DMS114 treated with DMSO at 0.1 percent for 48 hours (cell line): Measurements from ENCODE around the gene C9.
"Not testable (repeated sequence)": the region's sequence is repeated elsewhere in the genome, so short reads cannot be mapped to it uniquely, and the experiment has no call there.

Source experiments
- DNase-seq: peaks from one replicate; lab custom pipeline; 2025; ENCODE audit not compliant: unreplicated experiment; lab: John Stamatoyannopoulos, UW

Gene C9

DNA sequence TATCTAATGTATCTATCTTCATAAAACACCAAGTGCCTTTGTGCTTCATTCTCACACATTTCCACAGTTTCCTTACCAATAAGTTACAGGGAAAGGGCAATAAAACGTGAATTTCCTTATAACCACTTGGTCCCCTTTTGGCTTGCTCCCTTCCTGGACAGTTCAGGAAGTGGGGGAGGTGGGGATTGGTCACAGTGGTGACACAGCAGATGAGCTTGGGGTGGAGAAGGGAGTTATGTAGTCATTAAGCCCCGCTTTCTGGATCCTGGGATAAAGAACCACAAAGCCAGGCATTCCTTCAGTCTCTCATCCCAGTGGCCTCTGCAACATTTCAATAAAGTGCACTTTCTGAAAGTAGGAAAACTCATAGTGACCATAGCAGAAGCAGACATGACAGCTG is 97.9 kb downstream of the C9 start:
- DNase-seq, result no peak

GRCh38 chr5:39264528-39264927 is 99.8 kb downstream of the C9 start:
- no peak for DNase-seq

GRCh38 chr5:39262981-39263380 is 101.3 kb downstream of the C9 start:
- DNase-seq, result no peak

DNA sequence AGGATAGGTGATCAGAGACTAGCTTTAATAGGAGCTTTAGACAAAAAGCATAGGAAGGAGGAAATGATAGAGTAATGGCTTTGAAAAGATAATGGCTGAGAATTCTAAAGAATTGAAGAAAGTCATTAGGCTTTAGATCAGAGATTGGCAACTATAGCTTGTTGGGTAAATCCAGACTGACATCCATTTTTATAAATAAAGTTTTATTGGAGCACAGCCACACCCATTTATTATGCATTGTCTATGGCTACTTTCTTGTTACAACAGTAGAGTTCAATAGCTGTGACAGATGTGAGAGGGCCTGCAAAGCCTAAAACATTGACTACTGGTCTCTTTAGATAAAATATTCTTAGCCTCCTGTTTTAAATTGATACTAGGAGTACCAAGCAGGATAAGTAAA is 104.2 kb downstream of the C9 start:
- no peak for DNase-seq

GRCh38 chr5:39257554-39257953 is 106.7 kb downstream of the C9 start:
- DNase-seq, result no peak

DNA sequence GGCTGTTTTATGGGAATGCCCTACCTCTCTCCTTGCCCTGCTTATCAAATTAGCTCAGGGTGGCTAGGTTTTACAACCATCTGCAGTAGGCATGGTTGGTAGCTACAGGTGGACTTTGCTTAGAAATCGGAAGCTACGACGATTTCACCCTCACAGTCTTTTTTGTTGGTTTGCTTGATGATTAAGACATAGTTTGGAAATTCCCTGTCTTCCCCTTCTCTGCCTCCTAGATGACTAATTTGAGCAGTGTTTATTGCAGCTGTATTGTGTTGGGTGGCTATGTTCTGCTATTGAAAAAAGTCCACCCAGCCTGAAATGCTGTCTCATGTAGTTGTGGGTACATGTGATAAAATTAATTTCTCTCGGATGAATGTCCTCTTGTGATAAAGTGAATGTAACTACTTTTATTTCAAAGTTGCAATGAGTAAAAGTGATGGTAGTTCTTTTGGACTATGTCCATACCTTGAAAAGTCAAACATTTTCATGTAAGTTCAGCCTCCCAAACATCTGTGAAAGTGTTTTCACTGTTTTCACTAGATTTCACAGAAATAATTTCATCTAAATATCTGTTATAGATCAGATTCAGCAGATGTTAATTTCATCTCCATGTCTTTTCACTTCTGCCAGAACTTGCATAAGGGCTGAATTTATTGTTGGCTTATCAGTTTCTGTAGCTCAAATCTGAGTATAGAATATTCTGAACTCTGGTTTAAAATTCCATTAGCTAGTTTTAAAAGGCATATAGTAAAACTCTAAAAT is 107.6 kb downstream of the C9 start:
- no peak for DNase-seq

DNA sequence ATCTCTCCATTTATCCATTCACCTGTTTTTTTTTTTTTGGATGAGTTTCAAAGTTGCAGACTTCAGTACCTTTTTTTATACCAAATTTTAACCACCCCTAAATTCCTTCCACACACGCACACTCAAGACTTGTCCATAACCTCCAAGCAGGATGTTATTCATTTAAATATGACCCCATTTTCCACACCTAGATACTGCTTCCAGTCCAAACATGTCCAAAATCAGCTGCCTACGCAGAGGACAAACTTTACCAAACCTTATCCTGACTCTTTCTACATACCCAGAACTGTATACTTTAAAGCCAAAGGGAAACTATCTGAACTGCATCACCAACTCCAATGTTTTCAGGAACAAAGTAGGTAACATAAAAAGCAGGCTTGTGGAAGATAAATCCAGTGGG is 108.9 kb downstream of the C9 start:
- DNase-seq, result no peak

DNA sequence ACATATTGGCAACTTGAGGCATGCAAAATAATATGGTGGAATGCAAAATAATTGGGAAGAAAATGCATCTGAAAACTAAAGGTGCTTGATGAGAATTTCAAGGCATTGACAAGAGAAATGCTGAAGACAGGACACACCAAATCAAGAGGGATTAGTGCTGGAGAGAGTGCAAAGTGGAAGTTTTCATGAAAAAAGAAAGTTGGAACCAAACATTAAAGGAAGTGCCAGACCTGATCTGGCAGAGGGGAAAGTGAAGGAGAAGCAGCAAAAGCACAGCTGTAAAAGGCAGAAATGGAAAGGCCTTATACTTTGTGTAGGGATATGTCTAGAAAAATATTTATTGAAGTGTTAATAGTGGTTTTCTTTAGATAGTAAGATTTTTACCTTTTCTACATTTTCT is 109.6 kb downstream of the C9 start:
- DNase-seq, result no peak

DNA sequence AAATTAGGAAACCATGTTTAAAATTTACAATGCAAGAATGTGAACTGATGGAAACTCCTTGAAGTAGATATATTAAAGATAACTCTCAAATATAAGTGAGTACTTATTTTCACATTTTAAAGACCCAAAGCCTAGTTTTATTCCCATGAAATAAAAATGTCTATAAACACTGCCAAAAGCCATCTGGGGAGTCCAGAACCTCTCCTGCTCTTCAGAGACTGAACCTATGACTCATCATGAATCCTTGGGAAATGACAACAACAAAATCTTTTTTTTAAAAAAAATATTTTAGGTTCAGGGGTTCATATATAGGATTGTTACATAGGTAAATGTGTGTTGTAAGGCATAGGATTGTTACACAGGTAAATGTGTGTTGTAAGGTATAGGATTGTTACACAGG is 111.1 kb downstream of the C9 start:
- DNase-seq, result no peak

GRCh38 chr5:39249564-39250274 is 114.6 kb downstream of the C9 start:
- DNase-seq, result no peak

GRCh38 chr5:39249069-39249468 is 115.2 kb downstream of the C9 start:
- no peak for DNase-seq

GRCh38 chr5:39240750-39241149 is 123.5 kb downstream of the C9 start:
- no peak for DNase-seq

- no peak for DNase-seq
Measured at GRCh38 chr5:39238366-39239105, 125.8 kb downstream of the C9 start.

DNA sequence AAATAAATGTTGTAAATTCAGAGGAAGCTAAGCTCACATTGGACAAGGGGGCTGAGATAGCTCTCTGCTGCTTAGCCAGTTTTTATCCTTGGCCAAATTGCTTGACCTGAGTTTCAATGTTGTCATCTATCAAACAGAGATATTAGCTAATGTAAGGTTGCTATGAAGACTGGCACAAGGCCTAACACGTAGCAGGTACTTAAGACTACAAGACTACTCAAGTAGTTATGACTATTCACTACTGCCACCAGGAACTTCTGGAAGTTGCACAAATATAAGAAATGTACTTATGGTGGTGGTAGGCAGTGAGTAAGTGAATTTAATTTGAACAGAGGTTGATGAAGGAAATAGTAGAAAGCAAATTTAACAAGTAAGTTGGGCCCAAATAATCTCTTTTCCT is 127.6 kb downstream of the C9 start:
- DNase-seq, result no peak

GRCh38 chr5:39235648-39236047 is 128.6 kb downstream of the C9 start:
- no peak for DNase-seq

DNA sequence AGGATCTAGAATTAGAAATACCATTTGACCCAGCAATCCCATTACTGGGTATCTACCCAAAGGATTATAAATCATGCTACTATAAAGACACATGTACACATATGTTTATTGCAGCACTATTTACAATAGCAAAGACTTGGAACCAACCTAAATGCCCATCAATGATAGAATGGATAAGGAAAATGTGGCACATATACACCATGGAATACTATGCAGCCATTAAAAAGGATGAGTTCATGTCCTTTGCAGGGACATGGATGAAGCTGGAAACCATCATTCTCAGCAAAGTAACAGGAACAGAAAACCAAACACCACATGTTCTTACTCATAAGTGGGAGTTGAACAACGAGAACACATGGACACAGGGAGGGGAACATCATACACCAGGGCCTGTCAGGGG is 129.8 kb downstream of the C9 start:
- DNase-seq, result not testable (repeated sequence)
